GM18867 (cell line): Measurements from ENCODE around the gene SEC23B.
"Not testable (repeated sequence)": the region's sequence is repeated elsewhere in the genome, so short reads cannot be mapped to it uniquely, and the experiment has no call there.

ENCODE experiments used
- ATAC-seq: cut with Tn5 transposase; IDR thresholded peaks from one replicate; pipeline ENCODE4 v1.9.1; 2021; ENCODE audit warnings: mild to moderate bottlenecking, moderate library complexity; ENCODE audit not compliant: unreplicated experiment

Gene SEC23B

GRCh38 chr20:18523066-18523465 is 15.3 kb downstream of the SEC23B start:
- no peak for ATAC-seq

GRCh38 chr20:18524646-18525045 is 16.9 kb downstream of the SEC23B start:
- no peak for ATAC-seq

- not testable (repeated sequence) for ATAC-seq
These were observed 19.0 kb downstream of the SEC23B start for GRCh38 chr20:18526761-18527160.

GRCh38 chr20:18527339-18527738 is 19.6 kb downstream of the SEC23B start:
- no peak for ATAC-seq

GRCh38 chr20:18527836-18528235 is 20.1 kb downstream of the SEC23B start:
- no peak for ATAC-seq

- no peak for ATAC-seq
These were observed 21.3 kb downstream of the SEC23B start for GRCh38 chr20:18529041-18529440.

- ATAC-seq = no peak
These were observed 24.9 kb downstream of the SEC23B start for GRCh38 chr20:18532626-18533025.

- no peak for ATAC-seq
These were observed 25.8 kb downstream of the SEC23B start for GRCh38 chr20:18533491-18533890.

- ATAC-seq = no peak
These were observed 26.4 kb downstream of the SEC23B start for GRCh38 chr20:18533978-18534644.

GRCh38 chr20:18537651-18538050 is 29.9 kb downstream of the SEC23B start:
- no peak for ATAC-seq

GRCh38 chr20:18541741-18542140 is 34.0 kb downstream of the SEC23B start:
- no peak for ATAC-seq

- no peak for ATAC-seq
These were observed 35.5 kb downstream of the SEC23B start for GRCh38 chr20:18543216-18543615.

- ATAC-seq = no peak
These were observed 36.2 kb downstream of the SEC23B start for GRCh38 chr20:18543932-18544331.

- no peak for ATAC-seq
These were observed 37.8 kb downstream of the SEC23B start for GRCh38 chr20:18545566-18545965.

- no peak for ATAC-seq
These were observed 40.7 kb downstream of the SEC23B start for GRCh38 chr20:18548465-18548864.

GRCh38 chr20:18553746-18554145 is 46.0 kb downstream of the SEC23B start:
- ATAC-seq = no peak

GRCh38 chr20:18566892-18567738 is 59.4 kb downstream of the SEC23B start, which contains the start of gene SMIM26:
SMIM26 (plus strand) TSS chr20:18567432; CDS start chr20:18567479, 47 bp downstream.
- peak; percentile 99 for ATAC-seq

- peak; percentile 14 for ATAC-seq
These were observed 60.0 kb downstream of the SEC23B start for GRCh38 chr20:18567739-18568091.

GRCh38 chr20:18571009-18571408 is 63.3 kb downstream of the SEC23B start:
- ATAC-seq = no peak

- ATAC-seq = no peak
These were observed 63.8 kb downstream of the SEC23B start for GRCh38 chr20:18571578-18571977.

GRCh38 chr20:18577942-18578341 is 70.2 kb downstream of the SEC23B start:
- no peak for ATAC-seq

- ATAC-seq = no peak
These were observed 70.8 kb downstream of the SEC23B start for GRCh38 chr20:18578581-18578980.
